NCI-H2107 treated with DMSO at 0.1 percent for 48 hours (cell line): ENCODE results near the gene HAUS7.

Experiments used
- DNase-seq: peaks from one replicate; lab custom pipeline; 2025; ENCODE audit not compliant: unreplicated experiment; lab: John Stamatoyannopoulos, UW

The HAUS7 gene

DNA sequence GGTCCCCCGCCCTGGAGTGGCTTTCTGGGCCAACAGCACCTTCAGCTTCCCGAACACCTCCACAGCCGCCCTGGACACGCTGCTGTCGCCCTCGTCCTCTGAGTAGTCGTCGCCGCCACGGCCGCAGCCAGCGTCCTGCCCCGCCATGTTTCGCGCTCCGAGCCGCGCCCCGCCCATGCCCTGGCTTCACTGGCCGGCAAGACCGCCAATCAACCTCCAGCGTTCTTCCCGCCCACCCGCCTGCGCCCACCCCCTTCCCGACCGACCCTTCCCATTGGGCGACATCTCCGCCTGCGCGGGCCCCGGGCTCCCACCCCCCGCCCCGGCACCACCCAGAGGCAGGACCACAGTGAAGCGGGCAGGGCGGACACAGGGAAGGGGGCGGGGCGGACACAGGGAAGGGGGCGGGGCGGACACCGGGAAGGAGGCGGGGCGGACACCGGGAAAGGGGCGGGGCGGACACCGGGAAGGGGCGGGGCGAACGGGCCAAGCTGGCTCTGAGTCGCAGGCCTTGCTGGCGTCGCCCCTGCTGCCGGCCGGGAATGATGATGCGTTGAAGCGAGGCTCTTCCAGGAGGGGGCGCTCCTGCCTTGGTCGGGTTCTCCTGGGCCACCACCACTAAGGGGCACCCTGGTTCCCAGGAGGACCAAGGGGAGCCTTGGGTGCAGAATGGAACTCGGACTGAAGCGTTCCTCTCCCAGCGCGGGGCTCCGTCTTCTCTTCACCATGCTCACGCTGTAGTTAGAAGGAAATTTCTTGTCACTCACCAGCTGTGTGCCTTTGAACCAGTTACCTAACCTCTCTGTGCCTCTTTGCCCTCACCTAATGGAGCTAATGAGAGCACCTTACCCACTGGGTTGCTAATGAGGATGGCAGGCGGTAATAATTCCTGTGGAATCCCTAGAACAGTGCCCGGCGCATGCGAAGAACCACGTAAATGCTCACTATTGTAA, at the start of gene HAUS7:
Gene HAUS7 (minus strand): TSS at position 166 of the 953 bp plus-strand sequence. CDS start 19 bp downstream, at position 147.
- peak; percentile 78 for DNase-seq

GRCh38 chrX:153519569-153520286, 49.4 kb upstream of the HAUS7 start:
- no peak for DNase-seq

DNA sequence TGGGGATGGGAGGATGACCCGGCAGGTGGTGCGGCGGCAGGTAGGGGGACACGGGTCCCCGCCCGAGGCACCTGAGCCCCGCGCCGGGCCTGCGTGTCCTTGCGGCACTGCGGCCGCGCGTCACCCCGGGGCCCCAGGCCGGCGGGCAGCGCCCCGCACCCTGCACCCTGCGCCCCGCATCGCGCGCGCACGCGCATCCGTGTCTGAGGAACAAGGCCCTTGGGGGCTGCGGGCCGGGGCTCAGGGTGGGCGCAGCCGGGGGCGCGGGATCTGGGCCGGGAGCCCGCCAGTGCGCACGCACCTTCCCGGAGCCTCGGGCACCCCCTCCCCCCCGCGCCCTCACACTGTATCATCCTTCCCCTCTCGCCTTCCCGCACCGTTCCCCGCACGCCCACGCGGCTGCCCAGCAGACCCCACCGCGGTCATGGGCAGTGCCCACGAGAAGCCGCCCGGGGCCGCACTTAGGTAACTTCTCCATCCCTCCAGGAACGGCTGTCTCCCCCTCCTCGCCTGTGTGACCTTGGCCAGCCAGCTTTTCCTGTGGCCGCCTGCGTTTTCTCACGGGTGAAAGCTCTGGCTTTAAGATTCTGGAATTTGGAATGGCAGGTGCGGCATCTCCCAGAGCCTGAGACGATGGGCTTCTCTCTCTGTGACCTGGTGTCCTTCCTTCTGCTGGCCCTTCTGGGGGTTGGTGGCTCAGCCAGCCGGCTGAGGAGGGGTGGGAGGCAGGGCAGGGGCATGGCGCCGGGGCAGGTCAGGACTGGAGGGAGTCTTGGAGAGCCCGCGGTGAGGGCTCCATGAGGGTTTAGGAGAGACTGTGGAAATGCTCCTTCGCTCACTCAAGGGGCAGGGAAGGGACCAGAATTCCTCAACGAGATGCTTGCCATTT, 47.8 kb upstream of the HAUS7 start:
- no peak for DNase-seq

DNA sequence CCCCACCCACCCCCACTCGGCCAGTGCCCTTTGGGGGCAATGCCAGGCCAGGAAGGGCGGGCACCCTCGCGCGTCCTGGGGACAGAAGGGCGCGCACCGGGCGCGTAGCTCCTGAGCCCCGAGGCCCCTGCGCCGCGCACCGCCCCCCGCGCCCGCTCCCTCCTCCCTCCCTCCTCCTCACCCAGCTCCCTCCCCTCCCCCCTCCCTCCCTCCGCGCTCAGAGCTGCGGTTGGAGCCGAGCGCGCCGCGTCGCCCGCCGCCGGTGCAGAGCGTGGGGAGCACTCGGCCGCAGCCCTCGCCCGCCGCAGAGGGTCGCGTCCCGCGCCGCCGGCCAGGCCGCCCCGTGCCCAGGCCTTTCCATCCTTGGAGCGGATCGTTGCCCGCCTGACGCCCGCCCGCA, 47.0 kb upstream of the HAUS7 start, which contains the start of gene ATP2B3:
Gene ATP2B3 (plus strand): TSS at position 220 of the 400 bp plus-strand sequence. CDS start 18,606 bp downstream, outside the sequence.
- DNase-seq = no peak

GRCh38 chrX:153516073-153516472, 45.7 kb upstream of the HAUS7 start:
- DNase-seq = no peak

GRCh38 chrX:153515435-153515834, 45.1 kb upstream of the HAUS7 start:
- no peak for DNase-seq

GRCh38 chrX:153514259-153514658, 43.9 kb upstream of the HAUS7 start:
- no peak for DNase-seq

GRCh38 chrX:153513265-153513664, 42.9 kb upstream of the HAUS7 start:
- DNase-seq = no peak

DNA sequence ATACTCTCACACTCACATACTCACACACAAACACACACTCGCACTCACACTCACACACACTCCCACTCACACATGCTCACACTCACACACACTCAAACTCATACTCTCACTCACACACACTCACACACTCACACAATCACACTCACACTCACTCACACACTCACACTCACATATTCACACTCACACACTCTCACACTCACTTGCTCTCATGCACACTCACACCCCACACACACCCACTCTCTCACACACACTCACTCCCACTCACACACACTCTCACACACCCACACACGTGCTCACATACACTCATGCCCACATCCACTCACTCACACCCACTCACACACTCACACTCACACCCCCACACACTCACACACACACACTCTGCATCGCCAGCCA, 42.1 kb upstream of the HAUS7 start:
- no peak for DNase-seq

DNA sequence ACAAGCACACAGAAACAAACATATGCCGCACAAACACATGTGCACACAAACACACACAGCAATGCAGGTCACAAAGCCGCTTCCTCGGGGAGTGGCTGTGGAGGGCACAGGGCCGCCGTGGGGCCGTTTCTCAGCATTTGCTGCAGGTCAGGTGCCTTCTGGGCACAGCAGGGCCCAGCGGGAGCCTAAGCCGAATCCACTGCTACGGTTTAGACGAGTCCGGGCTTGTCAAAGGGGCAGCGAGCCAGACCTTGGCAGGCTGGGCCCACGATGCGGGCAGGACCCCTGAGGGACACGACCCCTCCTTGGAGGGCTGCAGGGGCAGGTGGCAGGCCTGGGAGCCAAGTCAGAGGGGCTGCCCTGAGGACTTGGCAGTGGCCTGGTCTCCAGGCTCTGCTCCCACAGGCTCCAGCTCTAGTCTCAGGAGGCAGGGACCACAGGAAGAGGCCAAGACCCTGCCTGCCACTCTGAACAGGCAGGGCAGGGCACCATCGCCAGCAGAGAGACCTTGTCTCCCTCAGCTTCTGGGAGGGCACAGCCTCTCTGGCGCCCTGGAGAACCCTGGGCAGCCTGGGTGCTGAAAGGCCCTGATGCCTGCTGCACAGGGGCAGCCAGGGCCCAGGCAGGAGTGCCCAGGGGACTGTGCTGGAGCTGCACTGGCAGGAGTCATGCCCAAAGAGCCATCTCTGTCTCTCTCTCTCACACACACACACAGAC, 41.6 kb upstream of the HAUS7 start:
- no peak for DNase-seq

GRCh38 chrX:153510383-153510782, 40.0 kb upstream of the HAUS7 start:
- no peak for DNase-seq

- no peak for DNase-seq
Observed at GRCh38 chrX:153509592-153509991, 39.2 kb upstream of the HAUS7 start.

- DNase-seq = peak; percentile 41
Observed at GRCh38 chrX:153507484-153508178, 37.3 kb upstream of the HAUS7 start.

- DNase-seq = no peak
Observed at GRCh38 chrX:153505361-153505760, 35.0 kb upstream of the HAUS7 start.

GRCh38 chrX:153504445-153505016, 34.2 kb upstream of the HAUS7 start:
- DNase-seq = no peak

DNA sequence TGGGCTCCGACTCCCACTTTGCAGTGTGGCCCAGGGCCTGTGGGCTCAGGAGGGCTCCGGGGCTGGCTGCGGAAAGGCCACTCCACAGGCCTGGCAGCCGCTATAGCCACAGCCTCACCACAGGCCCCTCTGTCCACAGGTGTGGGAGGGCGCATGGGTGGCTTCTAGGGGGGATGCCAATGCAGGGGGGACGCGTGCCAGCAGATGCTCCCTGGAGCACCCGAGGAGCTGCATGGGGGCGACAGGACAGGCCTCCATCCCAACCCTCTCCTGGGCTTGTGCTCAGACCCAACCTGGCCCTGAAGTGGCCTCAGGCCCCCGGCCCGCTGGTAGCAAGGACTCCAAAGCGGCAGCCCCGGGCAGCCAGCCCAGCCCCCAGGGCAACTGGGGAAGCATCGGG, 32.4 kb upstream of the HAUS7 start:
- DNase-seq = no peak

DNA sequence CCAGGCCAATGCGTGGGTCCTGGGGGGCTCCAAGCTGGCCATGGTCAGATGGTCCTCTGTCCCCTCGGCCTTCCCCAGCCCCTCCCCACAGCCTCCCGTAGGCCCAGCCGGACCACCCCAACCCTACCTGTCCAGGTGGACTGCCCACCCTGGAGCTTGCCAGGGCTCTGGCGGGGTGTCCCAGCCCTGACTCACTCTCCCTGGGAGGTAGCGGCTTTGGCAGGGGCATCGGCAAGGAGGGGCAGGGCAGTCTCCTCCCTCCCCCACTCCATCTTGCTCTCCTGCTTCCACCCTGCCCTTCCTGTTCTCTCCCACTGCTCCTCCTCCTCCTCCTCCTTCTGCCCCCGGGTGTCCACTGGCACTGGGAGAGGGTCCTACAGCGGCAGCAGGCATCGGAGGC, 31.8 kb upstream of the HAUS7 start:
- no peak for DNase-seq

DNA sequence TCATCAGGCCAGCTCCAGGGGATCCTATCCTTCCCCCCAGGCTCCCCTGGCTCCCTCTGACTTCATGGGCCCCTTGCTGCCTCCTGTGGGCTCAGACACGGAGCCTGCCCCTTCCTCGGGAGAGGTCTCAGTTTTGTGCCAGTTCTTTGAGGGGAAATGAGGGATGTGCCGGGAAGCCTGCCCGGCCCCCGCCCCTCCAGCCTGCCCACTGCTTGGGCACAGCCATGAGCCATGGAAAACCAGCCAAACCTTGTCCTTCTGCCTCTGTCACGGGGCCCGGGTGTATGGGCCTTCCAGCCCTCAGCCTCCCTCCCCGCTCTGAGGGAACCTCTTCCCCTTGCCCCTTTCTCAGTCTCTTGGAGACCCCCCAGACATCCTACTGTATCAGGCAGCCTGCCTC, 31.2 kb upstream of the HAUS7 start:
- DNase-seq = no peak

- DNase-seq = no peak
Observed at GRCh38 chrX:153500676-153501280, 30.4 kb upstream of the HAUS7 start.
